ENCODE data around the gene CLK3.

- TF ChIP-seq POLR2A (IDR thresholded peaks at IDR 0.05) (no peak), POLR2AphosphoS5 (IDR thresholded peaks at IDR 0.05) (no peak), CTCF (IDR thresholded peaks at IDR 0.05) (no peak), EP300 (IDR thresholded peaks at IDR 0.05) (no peak)
Measured at GRCh38 chr15:74603789-74604705, 11.6 kb upstream of the CLK3 start.
